Uterus (tissue), 4 donors: ENCODE measurements around the gene APC2. TPM values are rescaled to one million over a fixed set of nuclear protein-coding genes. Genes with fewer than 3 reads are reported as not detected.

ENCODE experiments used
- DNase-seq, 2 donors: peaks; one replicate each; pipeline ENCODE4 v3.0.0-alpha.2; 2019 to 2020
- H3K27ac ChIP-seq, 2 donors: fragments of 200-600 bp; sonication (generic); 1 replicate in 1 of 2; 2 replicates in 1 of 2; pipeline ENCODE4 v1.5.1; 2016 to 2018
- H3K27me3 ChIP-seq, 2 donors: fragments of 200-600 bp; sonication (generic); one replicate each; pipeline ENCODE4 v1.5.1; 2018 to 2019; ENCODE audit warnings: control low read depth in 1 of 2
- H3K36me3 ChIP-seq, 2 donors: fragments of 200-600 bp; sonication (generic); one replicate each; pipeline ENCODE4 v1.5.1; 2019; ENCODE audit warnings: control low read depth in 1 of 2
- H3K4me1 ChIP-seq, 2 donors: fragments of 200-600 bp; sonication (generic); one replicate each; pipeline ENCODE4 v1.5.1; 2018 to 2019; ENCODE audit warnings: control low read depth in 1 of 2
- H3K4me3 ChIP-seq, 2 donors: fragments of 200-600 bp; sonication (generic); 1 replicate in 1 of 2; 2 replicates in 1 of 2; pipeline ENCODE4 v1.5.1; 2018 to 2019; ENCODE audit warnings: mild to moderate bottlenecking in 1 of 2
- H3K9me3 ChIP-seq, 2 donors: fragments of 200-600 bp; sonication (generic); one replicate each; pipeline ENCODE4 v1.5.1; 2019; ENCODE audit warnings: control low read depth in 1 of 2
- CTCF ChIP-seq, 4 experiments: fragments of 200-600 bp in 2 of 4; fragments of 450-650 bp in 2 of 4; sonication (generic) in 2 of 4; IDR thresholded peaks; one replicate each; pipeline ENCODE4 v1.5.1; 2016 to 2019; ENCODE audit warnings: antibody characterized with exemption in 4 of 4, mild to moderate bottlenecking in 2 of 4, moderate library complexity in 1 of 4
- POLR2A ChIP-seq, 2 donors: fragments of 450-650 bp; IDR thresholded peaks; one replicate each; pipeline ENCODE4 v1.6.1; 2016; ENCODE audit warnings: antibody characterized with exemption in 2 of 2, mild to moderate bottlenecking in 1 of 2, moderate library complexity in 1 of 2
- intact Hi-C: fragments of 100-400 bp; cut with DNase I; formaldehyde crosslinking; loops from one replicate; pipeline ENCODE4 v1.15.1; 2023; ENCODE audit warnings: low total_unique reads
- total RNA-seq, 4 donors: library from RNA; depleted of rRNA in 3 of 4; stranded (reverse); fragments of >200 nt in 3 of 4; gene quantifications; one replicate each; pipeline versions ENCODE4 v1.1.0 to v1.2.4, GENCODE V29; 2014 to 2023
- donor health status: DM: yes; HTN: yes; CAD: no.

The APC2 gene
- total RNA-seq, 4 donors from 2014 or later = 0.12 to 3.5 (median 0.77) TPM; not detected in 1

GRCh38 chr19:1502433-1503088, 52.6 kb downstream of the APC2 start:
- no peak overlapping the region for H3K27ac ChIP-seq
- H3K27me3 ChIP-seq = no peaks in the 10 kb centered on the region
- intact Hi-C loops = no loop called here
- H3K9me3 ChIP-seq = no peaks in the 10 kb centered on the region
- H3K36me3 ChIP-seq = no peaks in the 10 kb centered on the region
- DNase-seq = no peak
- peaks cover 0 to 6% of the 10 kb centered on the region in 2 donors for H3K4me1 ChIP-seq
- no peak overlapping the region for H3K4me3 ChIP-seq
- TF ChIP-seq POLR2A (IDR thresholded peaks at IDR 0.05) (no peak), CTCF (IDR thresholded peaks at IDR 0.05) (no peak)

GRCh38 chr19:1503089-1503924, 53.4 kb downstream of the APC2 start:
- intact Hi-C loops = no loop called here
- Histone ChIP-seq H3K4me1 (peaks cover 0 to 6% of the 10 kb centered on the region in 2 donors), H3K9me3 (no peaks in the 10 kb centered on the region), H3K36me3 (no peaks in the 10 kb centered on the region), H3K27me3 (no peaks in the 10 kb centered on the region), H3K27ac (no peak overlapping the region), H3K4me3 (no peak overlapping the region)
- peak in 1 of 2 donors; percentile 61 for DNase-seq
- TF ChIP-seq POLR2A (IDR thresholded peaks at IDR 0.05) = no peak
- peak; percentile 54 to 72 (median 64) for TF ChIP-seq CTCF (IDR thresholded peaks at IDR 0.05)

GRCh38 chr19:1503925-1504773, 54.2 kb downstream of the APC2 start:
- no peak overlapping the region for H3K4me3 ChIP-seq
- no peaks in the 10 kb centered on the region for H3K9me3 ChIP-seq
- H3K27me3 ChIP-seq = no peaks in the 10 kb centered on the region
- H3K27ac ChIP-seq = no peak overlapping the region
- TF ChIP-seq CTCF (IDR thresholded peaks at IDR 0.05) (no peak), POLR2A (IDR thresholded peaks at IDR 0.05) (no peak)
- intact Hi-C loops = no loop called here
- no peak for DNase-seq
- H3K36me3 ChIP-seq = no peaks in the 10 kb centered on the region
- peaks cover 0 to 6% of the 10 kb centered on the region in 2 donors for H3K4me1 ChIP-seq

- TF ChIP-seq CTCF (IDR thresholded peaks at IDR 0.05) (no peak), POLR2A (IDR thresholded peaks at IDR 0.05) (no peak)
- DNase-seq = no peak
- H3K27me3 ChIP-seq = no peaks in the 10 kb centered on the region
- no peak overlapping the region for H3K4me3 ChIP-seq
- intact Hi-C loops = no loop called here
- peaks cover 0 to 6% of the 10 kb centered on the region in 2 donors for H3K4me1 ChIP-seq
- H3K9me3 ChIP-seq = no peaks in the 10 kb centered on the region
- H3K27ac ChIP-seq = no peak overlapping the region
- no peaks in the 10 kb centered on the region for H3K36me3 ChIP-seq
These were observed 55.1 kb downstream of the APC2 start for GRCh38 chr19:1505012-1505411.
